GM18858 (cell line): Measurements from ENCODE around the gene ST3GAL5.
"Not testable (repeated sequence)": the region's sequence is repeated elsewhere in the genome, so short reads cannot be mapped to it uniquely, and the experiment has no call there.

Experiments
- ATAC-seq: cut with Tn5 transposase; IDR thresholded peaks from one replicate; pipeline ENCODE4 v1.9.1; 2021; ENCODE audit not compliant: unreplicated experiment

ST3GAL5 gene

DNA sequence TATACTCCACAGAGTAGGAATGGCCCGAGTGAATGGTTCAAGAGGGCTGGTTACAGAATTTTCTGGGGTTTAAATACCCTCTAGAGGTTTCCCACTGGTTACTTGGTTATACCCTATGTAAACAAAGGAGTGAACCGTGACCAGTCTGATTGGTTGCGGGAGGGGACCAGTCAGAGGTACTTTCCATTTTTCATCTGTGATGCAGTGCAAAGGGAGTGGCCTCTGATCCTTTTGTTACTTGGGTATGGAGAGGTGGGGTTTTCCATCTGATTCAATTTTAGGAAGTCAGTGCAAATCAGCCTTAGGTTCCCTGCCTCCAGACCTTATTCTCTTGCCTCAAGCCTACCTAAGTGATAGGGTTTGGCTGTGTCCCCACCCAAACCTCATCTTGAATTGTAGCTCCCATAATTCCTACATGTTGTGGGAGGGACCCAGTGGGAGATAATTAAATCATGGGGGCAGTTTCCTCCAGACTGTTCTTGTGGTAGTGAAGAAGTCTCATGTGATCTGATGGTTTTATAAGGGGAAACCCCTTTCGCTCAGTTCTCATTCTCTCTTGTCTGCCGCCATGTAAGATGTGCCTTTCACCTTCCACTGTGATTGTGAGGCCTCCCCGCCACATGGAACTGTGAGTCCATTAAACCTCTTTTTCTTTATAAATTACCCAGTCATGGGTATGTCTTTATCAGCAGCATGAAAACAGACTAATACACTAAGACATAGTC, 5.9 kb upstream of the ST3GAL5 start:
- ATAC-seq: not testable (repeated sequence)

DNA sequence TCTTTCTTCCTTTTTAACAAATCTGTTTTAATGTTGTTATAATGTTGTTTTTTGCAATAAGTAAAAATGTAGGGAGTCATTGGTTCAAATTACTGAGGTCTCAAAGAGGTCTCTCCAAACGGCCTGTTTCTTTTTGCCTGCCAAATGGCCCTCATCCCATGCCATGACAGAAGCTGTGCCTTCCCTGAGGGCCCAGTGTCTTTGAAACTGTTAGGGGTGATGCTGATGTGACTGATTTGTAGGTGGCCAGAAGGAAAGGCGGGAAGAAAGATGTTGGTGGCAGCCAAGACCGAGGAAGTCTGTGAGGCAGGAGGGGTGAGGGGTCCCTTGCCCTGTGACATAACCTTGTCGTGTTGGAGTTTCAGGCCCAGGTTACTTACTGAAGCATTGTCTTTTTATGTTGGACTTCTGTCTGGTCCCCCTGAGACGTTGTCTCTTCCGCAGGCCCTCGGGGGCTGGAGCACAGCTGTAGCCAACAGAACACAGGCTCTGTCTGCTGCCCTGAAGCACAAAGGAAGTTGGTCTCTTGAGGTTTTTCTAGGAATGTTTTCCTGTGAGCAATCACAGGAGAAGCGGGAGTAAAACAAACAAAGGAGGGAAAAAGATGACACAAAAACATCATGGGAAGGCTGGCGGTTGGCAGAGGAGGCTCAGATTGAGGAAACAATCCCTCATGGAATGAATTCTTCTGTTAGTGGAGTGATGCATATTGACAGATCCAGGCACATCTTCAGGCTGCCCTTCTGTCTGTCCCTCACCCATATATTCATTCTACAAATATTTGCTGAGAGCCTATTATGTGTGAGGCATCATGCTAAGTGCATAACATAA, 4.9 kb upstream of the ST3GAL5 start:
- ATAC-seq: no peak

DNA sequence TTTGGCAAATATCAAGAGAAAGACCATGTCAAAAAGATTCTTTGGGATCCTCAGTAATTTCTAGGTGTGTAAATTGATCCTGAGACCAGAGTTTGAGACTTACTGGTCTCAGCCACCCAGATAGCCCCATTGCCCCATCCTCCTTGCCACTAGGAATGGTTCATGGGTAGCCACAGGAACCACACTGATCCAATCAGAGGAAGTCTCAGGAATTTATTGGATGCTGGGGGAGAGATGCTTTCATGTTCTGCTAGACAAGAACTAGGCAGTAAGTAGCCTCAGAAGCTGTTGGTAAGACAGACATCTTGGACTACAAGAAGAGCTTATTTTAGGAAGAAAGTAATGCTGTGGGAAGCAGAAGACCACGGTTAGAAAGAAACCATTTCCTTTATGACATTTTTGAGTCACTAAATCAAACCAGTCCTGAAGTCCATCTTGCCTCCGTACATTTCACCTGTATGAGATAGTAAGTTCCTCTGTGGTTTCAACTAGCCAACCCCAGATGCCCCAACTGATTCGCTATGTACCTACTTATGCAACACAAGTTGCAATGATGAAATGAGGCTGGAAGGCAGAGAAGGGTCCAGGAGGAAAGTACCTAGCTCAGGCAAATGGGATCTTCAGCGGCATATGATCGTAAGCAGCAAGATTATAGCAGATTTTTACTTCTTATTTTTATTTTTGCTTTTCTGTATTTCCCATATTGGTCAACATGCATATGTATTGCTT, 3.6 kb upstream of the ST3GAL5 start:
- ATAC-seq: no peak

DNA sequence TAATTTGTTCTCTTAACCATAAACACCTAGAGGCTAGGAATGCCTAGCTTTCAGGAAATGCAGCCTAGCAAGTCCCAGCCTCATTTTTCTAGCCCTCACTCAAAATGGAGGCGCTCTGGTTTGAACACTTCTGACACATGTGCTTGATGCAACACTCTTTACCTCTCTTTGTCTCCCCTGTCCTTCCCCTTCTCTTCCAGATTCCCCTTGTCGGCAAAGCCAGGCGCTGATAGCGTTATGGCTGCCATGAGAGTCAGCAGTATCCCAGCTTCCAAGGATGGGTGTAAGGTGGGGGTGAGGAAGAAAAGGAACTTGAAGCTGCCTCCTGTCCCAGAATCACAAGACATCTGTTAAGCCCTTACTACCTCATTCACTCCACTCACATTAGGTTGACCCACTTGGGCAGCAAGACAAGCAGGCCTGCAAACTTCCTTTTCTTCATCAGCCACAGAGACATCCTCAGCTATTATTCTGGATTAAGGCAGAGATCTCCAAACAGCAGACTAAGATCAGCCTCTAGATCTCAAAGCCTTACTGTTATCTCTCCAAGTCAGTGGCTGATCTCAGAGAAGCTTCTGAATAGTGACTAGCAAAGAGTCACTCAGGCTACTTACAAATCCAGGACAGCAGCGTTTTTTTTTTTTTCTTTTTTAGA, 1.9 kb upstream of the ST3GAL5 start:
- no peak for ATAC-seq

DNA sequence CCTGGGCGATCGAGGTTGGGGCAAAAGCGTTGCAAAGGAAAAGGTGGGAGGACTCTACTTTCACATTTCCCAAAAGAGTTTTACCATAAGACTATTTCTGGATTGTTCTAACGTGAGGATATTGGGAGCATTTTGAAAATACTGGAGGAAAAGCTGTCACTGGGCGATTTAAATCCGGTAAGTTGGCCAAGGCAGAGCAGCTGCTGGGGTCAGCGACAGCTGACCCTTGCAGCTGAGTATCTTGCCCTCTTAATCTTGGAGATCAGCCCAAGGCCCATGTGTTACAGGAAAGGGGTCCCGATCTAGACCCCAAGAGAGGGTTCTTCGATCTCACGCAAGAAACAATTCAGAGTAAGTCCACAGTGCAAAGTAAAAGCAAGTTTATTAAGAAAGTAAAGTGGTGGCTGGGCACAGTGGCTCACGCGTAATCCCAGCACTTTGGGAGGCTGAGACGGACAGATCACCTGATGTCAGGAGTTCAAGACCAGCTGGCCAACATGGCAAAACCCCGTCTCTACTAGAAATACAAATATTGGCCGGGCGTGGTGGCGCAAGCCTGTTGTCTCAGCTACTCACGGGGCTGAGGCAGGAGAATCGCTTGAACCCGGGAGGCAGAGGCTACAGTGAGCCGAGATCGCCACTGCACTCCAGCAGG, 964 bp upstream of the ST3GAL5 start:
- ATAC-seq: no peak

DNA sequence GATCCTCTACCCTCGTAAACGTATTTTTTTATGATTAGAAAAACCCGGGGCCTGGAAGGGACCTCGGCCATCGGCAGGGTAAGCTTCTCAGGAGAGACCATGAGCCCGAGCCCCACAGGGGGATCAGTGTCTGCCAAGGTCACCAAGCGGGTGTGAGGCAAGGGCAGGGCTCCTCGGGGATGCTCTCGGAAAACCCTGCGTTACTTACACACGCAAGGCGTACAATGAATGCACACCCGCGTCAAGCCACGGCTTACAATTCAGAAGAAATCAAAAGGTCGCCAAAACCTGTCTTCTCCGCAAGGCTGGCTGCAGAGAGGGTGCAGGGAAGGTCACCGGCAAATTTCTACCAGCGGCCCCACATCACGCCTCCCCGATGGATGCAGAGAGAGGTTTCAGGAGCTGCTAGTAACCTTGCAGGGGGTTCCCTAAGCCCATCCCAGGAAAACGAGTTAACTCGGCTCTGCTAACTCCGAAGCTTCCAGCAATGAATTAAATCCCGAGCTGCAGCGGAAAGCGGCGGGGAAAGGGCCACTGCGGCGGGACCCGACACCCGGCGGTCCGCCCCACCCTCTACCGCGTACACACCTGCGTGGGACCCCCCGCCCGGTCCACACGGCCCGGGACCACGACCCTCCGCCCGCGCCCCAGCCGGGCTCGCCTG, 638 bp downstream of the ST3GAL5 start:
- ATAC-seq: no peak

DNA sequence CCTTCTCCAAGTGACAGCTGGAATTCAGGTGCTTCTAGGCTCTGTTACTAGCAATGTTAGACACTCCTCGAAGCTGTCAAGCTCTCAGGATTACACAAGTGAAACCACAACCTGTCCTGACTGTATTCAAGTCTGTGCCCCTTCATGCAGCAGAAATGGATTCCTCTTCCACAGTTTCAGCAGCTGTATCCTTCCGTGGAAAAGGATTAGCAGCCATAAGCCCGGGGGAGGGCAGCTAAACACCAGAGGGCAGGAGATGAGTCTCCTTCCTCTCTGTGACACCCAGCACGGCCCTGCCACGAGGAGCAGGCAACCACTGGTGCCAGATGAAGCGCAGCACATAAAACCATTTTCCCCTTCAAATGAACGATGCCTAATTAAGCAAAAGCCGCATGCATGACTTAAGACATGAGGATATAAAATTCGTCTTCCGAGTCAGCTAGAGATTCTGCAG, 1.2 kb downstream of the ST3GAL5 start:
- no peak for ATAC-seq

DNA sequence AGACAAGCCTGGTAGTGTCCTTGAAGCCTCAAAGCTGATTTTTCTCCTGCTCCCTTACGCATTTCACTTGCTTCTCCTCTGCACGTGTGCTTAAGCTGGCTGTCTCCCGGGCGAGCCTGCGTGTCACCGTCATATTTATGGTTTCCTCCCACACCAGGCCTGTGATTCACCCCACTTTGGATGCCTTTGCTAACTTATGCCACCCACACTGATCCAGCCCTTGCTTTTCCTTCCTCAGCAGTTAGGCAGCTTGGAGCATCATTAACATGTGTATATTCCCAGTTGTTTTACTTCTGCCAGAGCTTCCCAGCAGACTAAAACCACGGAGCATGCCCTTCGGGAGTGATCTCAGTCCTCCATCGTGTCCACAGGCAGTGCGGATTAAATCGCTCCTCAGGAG, 2.2 kb downstream of the ST3GAL5 start:
- ATAC-seq: no peak

DNA sequence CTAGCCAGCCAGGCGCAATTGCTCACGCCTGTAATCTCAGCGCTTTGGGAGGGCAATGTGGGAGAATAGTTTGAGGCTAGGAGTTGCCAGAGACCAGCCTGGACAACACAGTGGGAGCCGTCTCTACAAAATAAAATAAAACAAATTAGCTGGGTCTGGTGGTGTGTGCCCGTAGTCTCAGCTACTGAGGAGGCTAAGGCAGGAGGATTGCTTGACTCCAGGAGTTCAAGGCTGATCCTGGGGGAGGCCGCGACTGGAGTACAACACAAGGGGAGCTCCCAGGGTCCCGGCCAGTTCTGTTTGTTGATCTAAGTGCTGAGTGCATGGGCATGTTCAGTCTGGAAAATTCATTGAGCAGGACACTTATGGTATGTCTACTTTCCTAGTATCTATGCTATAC, 2.6 kb downstream of the ST3GAL5 start:
- ATAC-seq: no peak

DNA sequence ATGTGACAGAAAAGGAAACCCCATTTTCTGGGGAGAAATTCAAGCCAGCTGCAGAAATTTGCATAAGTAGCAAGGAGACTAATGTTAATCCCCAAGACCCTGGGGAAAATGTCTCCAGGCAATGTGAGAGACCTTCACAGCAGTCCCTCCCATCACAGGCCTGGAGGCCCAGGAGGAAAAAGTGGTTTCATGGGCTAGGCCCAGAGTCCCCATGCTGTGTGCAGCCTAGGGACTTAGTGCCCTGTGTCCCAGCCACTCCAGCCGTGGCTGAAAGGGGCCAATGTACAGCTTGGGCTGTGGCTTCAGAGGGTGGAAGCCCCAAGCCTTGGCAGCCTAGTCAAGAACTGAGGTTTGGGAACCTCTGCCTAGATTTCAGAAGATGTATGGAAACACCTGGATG, 7.0 kb downstream of the ST3GAL5 start:
- ATAC-seq: not testable (repeated sequence)

DNA sequence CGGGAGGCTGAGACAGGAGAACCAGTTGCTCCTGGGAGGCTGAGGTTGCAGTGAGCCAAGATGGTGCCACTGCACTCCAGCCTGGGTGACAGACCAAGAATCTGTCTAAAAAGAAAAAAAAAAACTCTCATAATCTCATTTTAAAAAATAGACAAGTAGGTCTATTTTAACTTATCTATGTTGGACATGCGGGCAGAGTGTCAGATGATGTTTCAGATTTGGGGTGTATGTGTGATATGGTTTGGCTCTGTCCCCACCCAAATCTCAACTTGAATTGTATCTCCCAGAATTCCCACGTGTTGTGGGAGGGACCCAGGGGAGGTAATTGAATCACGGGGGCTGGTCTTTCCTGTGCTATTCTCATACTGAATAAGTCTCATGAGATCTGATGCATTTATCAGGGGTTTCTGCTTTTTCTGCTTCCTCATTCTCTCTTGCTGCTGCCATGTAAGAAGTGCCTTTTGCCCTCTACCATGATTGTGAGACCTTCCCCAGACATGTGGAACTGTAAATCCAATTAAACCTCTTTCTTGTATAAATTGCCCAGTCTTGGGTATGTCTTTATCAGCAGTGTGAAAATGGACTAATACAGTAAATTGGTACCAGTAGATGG, 8.0 kb downstream of the ST3GAL5 start:
- ATAC-seq: not testable (repeated sequence)

DNA sequence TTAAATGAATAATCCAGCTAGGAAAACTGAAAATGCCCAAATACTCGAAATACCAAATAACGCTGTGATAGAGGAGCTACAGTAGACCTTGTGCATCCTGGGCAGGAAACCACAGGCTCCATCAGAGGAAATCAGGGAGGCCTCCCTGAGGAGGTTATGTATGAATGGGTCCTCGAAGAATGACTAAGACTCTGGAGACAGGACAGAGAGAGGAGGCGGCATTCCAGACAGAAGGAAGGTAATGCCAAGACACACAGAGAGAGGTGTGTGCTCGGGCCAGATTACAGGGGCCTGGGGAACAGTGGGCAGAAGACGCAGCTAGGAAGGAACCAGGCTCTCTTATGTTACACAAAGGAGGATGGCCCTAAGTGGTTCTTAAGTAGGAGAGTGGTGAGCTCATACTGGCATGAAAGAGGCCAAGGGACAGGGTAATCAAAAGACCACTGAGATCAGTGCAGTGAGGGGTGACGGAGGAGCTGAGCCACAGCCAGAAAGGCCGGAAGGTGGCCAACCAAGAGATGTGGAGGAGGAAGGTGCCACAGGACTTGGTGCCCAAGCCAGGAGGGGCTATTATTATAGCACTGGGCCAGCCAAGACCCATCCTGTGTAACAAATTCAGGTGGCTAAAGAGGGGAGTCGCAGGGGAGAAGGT, 9.9 kb downstream of the ST3GAL5 start:
- no peak for ATAC-seq

DNA sequence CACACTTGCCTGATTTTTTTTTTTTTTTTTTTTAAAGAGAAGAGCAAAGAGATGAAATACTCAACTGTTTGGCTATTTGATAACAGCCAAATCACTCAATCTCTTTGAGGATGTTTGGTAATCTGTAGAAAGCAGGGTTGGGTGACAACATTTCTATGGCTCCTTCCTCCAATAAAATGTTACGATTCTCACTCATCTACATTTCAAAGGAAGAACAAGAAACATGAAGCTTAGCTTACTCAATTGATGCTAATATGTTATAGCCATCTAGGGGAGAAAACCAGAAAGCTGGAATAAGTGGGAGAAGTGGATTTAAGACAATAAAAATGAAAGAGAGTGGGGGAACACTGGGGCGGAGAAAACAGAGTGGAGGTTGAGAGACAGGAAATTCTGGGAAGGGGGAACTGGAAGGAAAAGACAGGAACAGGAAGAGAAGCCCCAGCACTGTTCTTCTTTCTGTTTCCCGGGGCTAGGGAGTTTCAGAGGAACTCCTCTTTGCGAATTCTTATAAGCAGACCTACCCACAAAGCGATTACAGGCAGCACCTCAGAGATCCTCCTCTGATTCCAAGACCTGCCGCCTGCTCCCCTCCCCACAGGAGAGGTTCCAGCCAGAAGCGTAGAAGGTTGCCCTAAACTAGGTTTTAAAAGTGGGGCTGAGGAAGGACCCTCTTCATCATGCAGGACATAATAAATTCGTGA, 13.3 kb downstream of the ST3GAL5 start:
- ATAC-seq: no peak

DNA sequence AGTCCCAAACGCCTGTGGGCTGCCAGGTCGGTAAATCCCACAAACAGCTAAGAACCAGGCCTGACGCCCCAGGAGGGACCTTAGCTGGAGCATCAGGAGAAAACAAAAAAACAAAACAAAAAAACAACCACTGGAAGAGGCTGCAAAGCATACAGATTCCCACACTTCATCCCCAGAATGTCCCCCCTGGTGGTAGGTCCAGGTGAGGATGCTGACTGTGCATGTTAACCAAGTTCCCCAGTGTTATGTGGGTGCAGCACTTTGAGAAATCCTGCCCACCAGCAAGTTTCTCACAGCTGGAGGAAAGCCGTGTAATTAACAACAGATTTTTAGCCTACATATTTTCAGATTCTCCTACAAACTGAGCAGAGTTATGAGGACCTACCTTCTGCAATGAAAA, 15.1 kb downstream of the ST3GAL5 start:
- ATAC-seq: no peak

DNA sequence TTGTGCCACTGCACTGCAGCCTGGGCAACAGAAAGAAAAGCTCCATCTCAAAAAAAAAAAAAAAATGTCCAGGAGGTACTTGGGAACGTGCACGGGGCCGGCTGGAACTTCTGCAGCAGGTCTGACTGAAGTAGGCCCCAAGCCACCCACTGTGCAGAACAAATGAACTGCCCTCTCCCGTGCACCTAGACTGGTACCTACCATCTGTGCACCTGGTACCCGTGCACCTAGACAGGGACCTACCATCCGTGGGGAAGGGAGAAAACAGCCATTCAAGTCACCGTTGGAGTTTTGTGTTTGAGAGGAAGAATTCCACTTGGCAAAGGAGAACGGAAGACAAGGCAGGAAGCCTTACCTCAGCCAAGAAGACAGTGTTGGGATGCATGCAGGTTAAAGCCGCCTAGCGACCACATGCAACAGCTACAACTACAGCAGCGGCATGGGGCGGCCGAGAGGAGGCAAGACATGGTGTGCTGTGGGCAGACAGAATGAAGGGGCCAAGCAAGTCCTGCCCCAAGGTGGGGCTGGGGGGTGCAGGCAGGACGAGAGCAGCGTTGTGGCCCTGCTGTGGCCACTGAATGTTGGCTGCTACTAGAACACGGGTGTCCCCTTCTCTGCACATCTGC, 16.1 kb downstream of the ST3GAL5 start:
- ATAC-seq: no peak

DNA sequence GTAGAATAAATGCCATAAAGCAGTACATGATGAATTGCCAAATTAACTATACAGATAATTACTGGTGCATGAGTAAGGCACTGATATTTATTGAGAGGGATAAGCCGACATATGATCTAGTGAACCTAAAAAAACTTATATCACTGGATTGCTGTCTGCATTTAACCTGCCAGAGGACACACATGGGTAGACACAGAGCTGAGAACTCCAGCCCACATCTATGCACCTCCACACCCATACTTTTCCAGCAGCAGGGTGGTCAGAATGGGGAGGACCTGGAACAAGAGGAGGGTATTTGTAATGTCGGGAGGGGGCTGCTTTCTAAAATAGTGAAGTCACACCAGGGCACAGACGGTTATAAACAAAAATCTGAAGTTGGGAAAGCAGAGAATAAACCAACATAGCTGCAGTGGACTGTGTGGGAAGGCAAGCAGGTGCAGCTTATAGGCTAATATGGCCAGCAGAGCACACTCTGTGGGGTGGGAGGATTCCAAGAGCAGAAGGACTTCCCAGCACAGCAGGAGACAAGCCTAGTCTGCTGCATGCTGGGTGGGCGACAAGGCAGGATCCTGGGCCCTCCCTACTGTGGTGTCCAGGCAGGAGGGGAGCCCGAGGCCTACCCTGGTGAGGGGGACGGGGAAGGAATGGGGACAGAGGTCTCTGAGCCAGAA, 17.2 kb downstream of the ST3GAL5 start:
- no peak for ATAC-seq

DNA sequence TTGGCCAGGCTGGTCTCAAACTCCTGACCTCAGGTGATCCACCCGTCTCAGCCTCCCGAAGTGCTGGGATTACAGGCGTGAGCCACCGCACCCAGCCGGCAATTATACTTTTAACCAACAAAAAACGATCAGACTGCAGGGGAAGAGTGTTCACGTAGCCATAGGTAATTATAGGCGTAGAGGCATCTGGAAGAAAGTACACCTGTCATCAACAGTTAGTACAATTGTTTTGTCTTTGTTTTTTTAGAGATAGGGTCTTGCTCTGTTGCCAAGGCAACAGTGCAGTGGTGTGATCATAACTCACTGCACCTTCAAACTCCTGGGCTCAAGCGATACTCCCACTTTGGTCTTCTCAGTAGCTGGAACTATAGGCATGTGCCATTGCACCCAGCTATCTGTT, 20.0 kb downstream of the ST3GAL5 start:
- no peak for ATAC-seq
